ENCODE results near the gene COX8A. TPM values are rescaled to one million over a fixed set of nuclear protein-coding genes. Genes with fewer than 3 reads are reported as not detected.

COX8A gene
- total and polyA plus RNA-seq, 2 of the 13 experiments (the other 11 are each of a cell fraction or from before 2014, with no cell fraction given), result 202 to 406 TPM

GRCh38 chr11:64018310-64018709 lies 43.9 kb downstream of the COX8A start:
- H3K4me2 ChIP-seq (ENCODE audit: low read depth, low read length), result no peak overlapping the region
- intact Hi-C loops (cut with micrococcal nuclease; ENCODE audit: unreplicated experiment), result no loop called here
- no peak overlapping the region for H3K4me3 ChIP-seq (replicated peaks in 1 of 3; ENCODE audit: insufficient read depth in 1 of 3, low read depth in 2 of 3, low read length in 3 of 3)
- POLR2A ChIA-PET, result no interaction called here
- H3K36me3 ChIP-seq (replicated peaks in 1 of 2; ENCODE audit: control insufficient read depth in 1 of 2, insufficient read depth in 2 of 2, low read length in 2 of 2), result no peaks in the 10 kb centered on the region
- 88% methylated on average over 4 of the region's 8 CpGs for WGBS (ENCODE audit: low lambda C conversion rate)
- BruUV-seq (replicated peaks), result no TSS peak
- FAIRE-seq, result no peak
- peaks cover 11% of the 10 kb centered on the region; the same call in 1 of the 2 replicates for H4K20me1 ChIP-seq (ENCODE audit: insufficient read depth, low read length)
- no peak overlapping the region for H3K9ac ChIP-seq (ENCODE audit: insufficient read depth, low read depth, low read length)
- H3K79me2 ChIP-seq (ENCODE audit: insufficient read depth, low read length), result no peaks in the 10 kb centered on the region
- H3K9me3 ChIP-seq (ENCODE audit: low read length), result no peaks in the 10 kb centered on the region
- no peaks in the 10 kb centered on the region for H3K27me3 ChIP-seq (ENCODE audit: control insufficient read depth in 1 of 2, insufficient read depth in 2 of 2, low read length in 2 of 2)
- no peak overlapping the region for H2AFZ ChIP-seq (ENCODE audit: low read length)
- peaks cover 14% of the 10 kb centered on the region for H3K4me1 ChIP-seq (ENCODE audit: insufficient read depth, low read length)
- in situ Hi-C loops (cut with HindIII; ENCODE audit: extremely low pct_ligation_motif_present, low pct_unique_long_range_greater_than_20kb), result no loop called here
- CTCF ChIA-PET (ENCODE audit: low intra/inter-chr PET ratio, low total read pairs), result no interaction called here
- no peak overlapping the region for H3K27ac ChIP-seq (ENCODE audit: extremely low read length, insufficient read depth, low read length)
- no peak for ATAC-seq
- no peak for DNase-seq (ENCODE audit: low spot score)
- TF ChIP-seq IRF1 (CRISPR knock-in tag; IDR thresholded peaks at IDR 0.05; ENCODE audit: low read depth), result no peak
- no peak for TF ChIP-seq ZNF776 (CRISPR knock-in tag; IDR thresholded peaks at IDR 0.05)
- no peak for TF ChIP-seq SMYD3 (CRISPR knock-in tag; IDR thresholded peaks at IDR 0.05)
- TF ChIP-seq GPN1 (CRISPR knock-in tag; IDR thresholded peaks at IDR 0.05; ENCODE audit: borderline replicate concordance), result no peak
- TF ChIP-seq ZMYM4 (CRISPR knock-in tag; IDR thresholded peaks at IDR 0.05), result no peak
- TF ChIP-seq NFKBIZ (CRISPR knock-in tag; IDR thresholded peaks at IDR 0.05), result no peak
- no peak for TF ChIP-seq LRRFIP1 (CRISPR knock-in tag; conservative IDR thresholded peaks at IDR 0.05)
- TF ChIP-seq NFIC (IDR thresholded peaks at IDR 0.05; ENCODE audit: low read length), result no peak
- no peak for TF ChIP-seq ARID5B (CRISPR knock-in tag; IDR thresholded peaks at IDR 0.05)
- TF ChIP-seq RBFOX2 (IDR thresholded peaks at IDR 0.05; ENCODE audit: low read depth, low read length), result no peak
- TF ChIP-seq ZEB1 (IDR thresholded peaks at IDR 0.05; ENCODE audit: insufficient replicate concordance, low read depth), result no peak
- no peak for TF ChIP-seq MYNN (CRISPR knock-in tag; IDR thresholded peaks at IDR 0.05; ENCODE audit: low read depth)
- TF ChIP-seq GPBP1L1 (CRISPR knock-in tag; IDR thresholded peaks at IDR 0.05), result no peak
- TF ChIP-seq ZNF678 (CRISPR knock-in tag; IDR thresholded peaks at IDR 0.05), result no peak
- no peak for TF ChIP-seq ZNF235 (CRISPR knock-in tag; IDR thresholded peaks at IDR 0.05; ENCODE audit: borderline replicate concordance)

All from HepG2 (cell line).